ENCODE data around the gene WDR44. TPM values are rescaled to one million over a fixed set of nuclear protein-coding genes. Genes with fewer than 3 reads are reported as not detected.

Gene WDR44
- total RNA-seq, 1 donor from 2014 or later = 16.7 TPM

GRCh38 chrX:118347736-118348135, 1.8 kb downstream of the WDR44 start:
- DNase-seq (no peak), ATAC-seq (no peak)
- no peaks in the 10 kb centered on the region for H3K36me3 ChIP-seq
- peak overlapping the region; percentile 71 for H3K4me3 ChIP-seq
- TF ChIP-seq CTCF (IDR thresholded peaks at IDR 0.05) = no peak
- H3K4me1 ChIP-seq = peaks cover 29% of the 10 kb centered on the region
- no peaks in the 10 kb centered on the region for H3K9me3 ChIP-seq
- no peak overlapping the region for H3K27ac ChIP-seq
- intact Hi-C loops (cut with DNase I) = no loop called here
- H3K27me3 ChIP-seq (ENCODE audit: low read depth) = no peaks in the 10 kb centered on the region

- H3K27me3 ChIP-seq (ENCODE audit: low read depth) = no peaks in the 10 kb centered on the region
- H3K9me3 ChIP-seq = no peaks in the 10 kb centered on the region
- intact Hi-C loops (cut with DNase I) = no loop called here
- no peaks in the 10 kb centered on the region for H3K36me3 ChIP-seq
- H3K4me3 ChIP-seq = peak overlapping the region; percentile 71
- no peak overlapping the region for H3K27ac ChIP-seq
- TF ChIP-seq CTCF (IDR thresholded peaks at IDR 0.05) = no peak
- H3K4me1 ChIP-seq = peaks cover 34% of the 10 kb centered on the region
- DNase-seq = no peak
- ATAC-seq = no peak
Observed at GRCh38 chrX:118348186-118348810, 2.4 kb downstream of the WDR44 start.

DNA sequence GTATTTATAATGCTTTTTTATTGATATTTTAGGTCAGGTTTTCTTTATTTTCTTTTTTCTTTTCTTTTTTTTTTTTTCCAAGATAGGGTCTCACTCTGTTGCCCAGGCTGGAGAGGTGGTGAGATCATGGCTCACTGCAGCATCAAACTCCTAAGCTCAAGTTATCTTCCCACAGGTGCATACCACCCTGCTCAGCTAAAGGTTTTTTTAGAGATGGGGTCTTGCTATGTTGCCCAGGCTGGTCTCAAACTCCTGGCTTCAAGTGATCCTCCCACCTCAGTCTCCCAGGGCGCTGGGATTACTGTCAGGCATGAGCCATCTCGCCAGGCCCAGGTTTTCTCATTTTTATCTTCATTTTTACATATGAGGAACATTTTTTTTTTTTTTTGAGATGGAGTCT, 3.3 kb downstream of the WDR44 start:
- intact Hi-C loops (cut with DNase I) = no loop called here
- Histone ChIP-seq H3K4me1 (peaks cover 41% of the 10 kb centered on the region), H3K9me3 (no peaks in the 10 kb centered on the region), H3K27me3 (ENCODE audit: low read depth) (no peaks in the 10 kb centered on the region), H3K27ac (no peak overlapping the region), H3K4me3 (no peak overlapping the region), H3K36me3 (no peaks in the 10 kb centered on the region)
- ATAC-seq (no peak), DNase-seq (no peak)
- TF ChIP-seq CTCF (IDR thresholded peaks at IDR 0.05) = no peak

GRCh38 chrX:118350221-118350620, 4.3 kb downstream of the WDR44 start:
- ATAC-seq (no peak), DNase-seq (no peak)
- H3K27ac ChIP-seq = no peak overlapping the region
- TF ChIP-seq CTCF (IDR thresholded peaks at IDR 0.05) = no peak
- intact Hi-C loops (cut with DNase I) = no loop called here
- H3K36me3 ChIP-seq = no peaks in the 10 kb centered on the region
- no peak overlapping the region for H3K4me3 ChIP-seq
- peaks cover 46% of the 10 kb centered on the region for H3K4me1 ChIP-seq
- H3K9me3 ChIP-seq = no peaks in the 10 kb centered on the region
- H3K27me3 ChIP-seq (ENCODE audit: low read depth) = no peaks in the 10 kb centered on the region

- intact Hi-C loops (cut with DNase I) = no loop called here
- no peak for DNase-seq
- no peak for TF ChIP-seq CTCF (IDR thresholded peaks at IDR 0.05)
- no peaks in the 10 kb centered on the region for H3K9me3 ChIP-seq
- ATAC-seq = no peak
- no peaks in the 10 kb centered on the region for H3K36me3 ChIP-seq
- peaks cover 50% of the 10 kb centered on the region for H3K4me1 ChIP-seq
- H3K27ac ChIP-seq = no peak overlapping the region
- no peak overlapping the region for H3K4me3 ChIP-seq
- H3K27me3 ChIP-seq (ENCODE audit: low read depth) = no peaks in the 10 kb centered on the region
Observed at GRCh38 chrX:118350706-118351105, 4.8 kb downstream of the WDR44 start.

All from lower lobe of right lung (tissue), 2 donors.